Fibroblast of lung (primary cell): Measurements from ENCODE around the gene ZNF451. TPM values are rescaled to one million over a fixed set of nuclear protein-coding genes. Genes with fewer than 3 reads are reported as not detected.
A peak's percentile ranks its signal among the peaks of the same experiment; 100 is the strongest.

Source experiments
- DNase-seq, 2 donors: peaks; one replicate each; pipeline versions ENCODE4 v3.0.0 to v3.0.0-alpha.2; 2010; ENCODE audit warnings: low read depth in 2 of 2
- H2AFZ ChIP-seq: 2 replicates; pipeline ENCODE4 v1.5.1; 2012; ENCODE audit warnings: low read length, control low read depth, inconsistent platforms
- H3K27ac ChIP-seq: 2 replicates; pipeline ENCODE4 v1.5.1; 2011; ENCODE audit warnings: low read length, control low read depth; ENCODE audit not compliant: insufficient read depth
- H3K27me3 ChIP-seq: 2 replicates; pipeline ENCODE4 v1.5.1; 2011; ENCODE audit warnings: mild to moderate bottlenecking, low read length; ENCODE audit not compliant: control insufficient read depth, insufficient read depth
- H3K36me3 ChIP-seq: 2 replicates; pipeline ENCODE4 v1.5.1; 2011; ENCODE audit warnings: low read length; ENCODE audit not compliant: control insufficient read depth, insufficient read depth
- H3K4me1 ChIP-seq: 2 replicates; pipeline ENCODE4 v1.5.1; 2011; ENCODE audit warnings: low read length; ENCODE audit not compliant: control insufficient read depth, insufficient read depth; ENCODE audit errors: extremely low read depth
- H3K4me2 ChIP-seq: 2 replicates; pipeline ENCODE4 v1.5.1; 2011; ENCODE audit warnings: low read length, control low read depth; ENCODE audit not compliant: insufficient read depth; ENCODE audit errors: extremely low read depth
- H3K4me3 ChIP-seq, 4 experiments: fragments of 200-600 bp in 1 of 4; sonication (generic) in 1 of 4; replicated peaks in 1 of 4; 2 replicates each; pipeline ENCODE4 v1.5.1; 2011 to 2016; ENCODE audit warnings: low read length in 4 of 4, low read depth in 3 of 4, mild to moderate bottlenecking in 3 of 4, control low read depth in 2 of 4, inconsistent platforms in 1 of 4, mixed read lengths in 1 of 4; ENCODE audit not compliant: insufficient read depth in 1 of 4; ENCODE audit errors: control extremely low read depth in 1 of 4
- H3K79me2 ChIP-seq: 2 replicates; pipeline ENCODE4 v1.5.1; 2012; ENCODE audit warnings: mild to moderate bottlenecking, low read length, inconsistent platforms; ENCODE audit not compliant: control insufficient read depth, insufficient read depth
- H3K9ac ChIP-seq: 2 replicates; pipeline ENCODE4 v1.5.1; 2011; ENCODE audit warnings: mild to moderate bottlenecking, low read length, control low read depth; ENCODE audit not compliant: insufficient read depth
- H3K9me3 ChIP-seq: 2 replicates; pipeline ENCODE4 v1.5.1; 2012; ENCODE audit warnings: low read depth, low read length; ENCODE audit not compliant: control insufficient read depth, insufficient read depth
- H4K20me1 ChIP-seq: 2 replicates; pipeline ENCODE4 v1.5.1; 2011; ENCODE audit warnings: low read length; ENCODE audit not compliant: control insufficient read depth, insufficient read depth; ENCODE audit errors: extremely low read depth
- EZH2 ChIP-seq: IDR thresholded peaks from 2 replicates; pipeline ENCODE4 v1.5.1; 2012; ENCODE audit warnings: low read length, control low read depth, mild to moderate bottlenecking; ENCODE audit errors: missing control alignments
- polyA plus RNA-seq, 2 donors: library from polyadenylated mRNA; depleted of rRNA in 1 of 2; stranded (reverse) in 1 of 2; unstranded in 1 of 2; fragments of >200 nt; gene quantifications; 2 replicates each; pipeline ENCODE4 v1.2.1, GENCODE V29; 2011 to 2012; ENCODE audit warnings: missing spikeins in 1 of 2
- total RNA-seq: library from RNA; depleted of rRNA; stranded (reverse); fragments of >200 nt; gene quantifications from 2 replicates; pipeline ENCODE4 v1.2.1, GENCODE V29; 2014
- TF ChIP-seq, protein P1 (sequence below), 2 donors: IDR thresholded peaks in 1 of 2; conservative IDR thresholded peaks in 1 of 2; 1 replicate in 1 of 2; 2 replicates in 1 of 2; pipeline ENCODE4 v1.5.1; 2011 to 2012; ENCODE audit warnings: low read length in 2 of 2, control low read depth in 1 of 2, inconsistent platforms in 1 of 2, low read depth in 1 of 2, mild to moderate bottlenecking in 1 of 2

Gene ZNF451
- total and polyA plus RNA-seq, 2 donors (not counting 1 experiment from before 2014, with no cell fraction given) = 30.0 to 74.6 TPM

DNA sequence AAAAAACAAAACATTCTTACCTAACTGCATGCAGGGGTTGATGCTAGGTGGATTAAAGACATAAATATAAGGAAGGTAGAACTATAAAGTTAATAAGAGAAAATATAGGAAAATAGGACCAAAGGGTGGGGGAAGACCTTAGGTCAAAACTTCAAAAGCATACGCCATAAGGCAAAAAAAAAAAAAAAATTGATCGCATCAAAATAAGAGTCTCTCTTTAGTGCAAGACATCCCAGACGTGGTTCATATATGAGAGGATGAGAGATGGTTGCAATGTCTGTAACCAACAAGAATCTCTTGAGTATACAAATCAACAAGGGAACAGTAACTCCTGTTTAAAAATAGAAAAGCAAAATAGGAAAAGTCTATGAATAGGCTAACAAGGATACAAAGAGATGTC lies 90.6 kb downstream of the ZNF451 start:
- Histone ChIP-seq H3K79me2 (peaks cover 53% of the 10 kb centered on the region), H3K27ac (no peak overlapping the region), H3K27me3 (no peaks in the 10 kb centered on the region), H3K4me1 (peaks cover 10% of the 10 kb centered on the region), H3K4me2 (no peak overlapping the region), H4K20me1 (no peaks in the 10 kb centered on the region), H3K4me3 (no peak overlapping the region), H3K36me3 (peaks cover 3% of the 10 kb centered on the region), H2AFZ (no peak overlapping the region), H3K9ac (no peak overlapping the region), H3K9me3 (no peaks in the 10 kb centered on the region)
- TF ChIP-seq, protein P1, sequence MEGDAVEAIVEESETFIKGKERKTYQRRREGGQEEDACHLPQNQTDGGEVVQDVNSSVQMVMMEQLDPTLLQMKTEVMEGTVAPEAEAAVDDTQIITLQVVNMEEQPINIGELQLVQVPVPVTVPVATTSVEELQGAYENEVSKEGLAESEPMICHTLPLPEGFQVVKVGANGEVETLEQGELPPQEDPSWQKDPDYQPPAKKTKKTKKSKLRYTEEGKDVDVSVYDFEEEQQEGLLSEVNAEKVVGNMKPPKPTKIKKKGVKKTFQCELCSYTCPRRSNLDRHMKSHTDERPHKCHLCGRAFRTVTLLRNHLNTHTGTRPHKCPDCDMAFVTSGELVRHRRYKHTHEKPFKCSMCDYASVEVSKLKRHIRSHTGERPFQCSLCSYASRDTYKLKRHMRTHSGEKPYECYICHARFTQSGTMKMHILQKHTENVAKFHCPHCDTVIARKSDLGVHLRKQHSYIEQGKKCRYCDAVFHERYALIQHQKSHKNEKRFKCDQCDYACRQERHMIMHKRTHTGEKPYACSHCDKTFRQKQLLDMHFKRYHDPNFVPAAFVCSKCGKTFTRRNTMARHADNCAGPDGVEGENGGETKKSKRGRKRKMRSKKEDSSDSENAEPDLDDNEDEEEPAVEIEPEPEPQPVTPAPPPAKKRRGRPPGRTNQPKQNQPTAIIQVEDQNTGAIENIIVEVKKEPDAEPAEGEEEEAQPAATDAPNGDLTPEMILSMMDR (conservative IDR thresholded peaks at IDR 0.05 in 1 of 2, IDR thresholded peaks at IDR 0.05 in 1 of 2; ENCODE audit: low read depth in 1 of 2, low read length in 2 of 2) = no peak
- TF ChIP-seq EZH2 = no peak
- DNase-seq = no peak

DNA sequence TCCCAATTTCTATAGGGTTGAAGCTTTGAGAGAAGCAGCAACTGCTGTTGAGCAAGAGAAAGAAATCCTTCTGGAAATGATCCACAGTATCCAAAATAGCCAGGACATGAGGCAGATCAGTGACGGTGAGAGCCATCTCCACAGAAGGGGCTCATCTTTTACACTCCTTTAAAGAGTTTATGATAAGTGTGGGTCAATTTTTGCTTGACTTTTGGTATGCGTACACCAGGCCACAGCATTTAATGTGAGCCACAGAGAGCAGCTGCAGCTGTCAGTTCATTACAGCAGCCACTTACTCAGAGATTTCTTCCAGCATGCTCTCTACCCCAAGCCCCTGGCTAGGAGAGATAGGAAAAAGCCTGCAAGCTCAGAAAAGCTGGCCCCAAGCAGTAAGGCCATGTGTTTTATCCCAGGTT lies 92.0 kb downstream of the ZNF451 start:
- no peak overlapping the region for H2AFZ ChIP-seq
- no peak overlapping the region for H3K4me2 ChIP-seq
- H3K36me3 ChIP-seq = peaks cover 3% of the 10 kb centered on the region
- no peak overlapping the region for H3K9ac ChIP-seq
- H3K4me3 ChIP-seq = no peak overlapping the region
- TF ChIP-seq, protein P1 (conservative IDR thresholded peaks at IDR 0.05 in 1 of 2, IDR thresholded peaks at IDR 0.05 in 1 of 2; ENCODE audit: low read depth in 1 of 2, low read length in 2 of 2) = no peak
- peak overlapping the region; percentile 29 for H3K27ac ChIP-seq
- peaks cover 5% of the 10 kb centered on the region for H3K4me1 ChIP-seq
- peaks cover 39% of the 10 kb centered on the region for H3K79me2 ChIP-seq
- no peaks in the 10 kb centered on the region for H4K20me1 ChIP-seq
- peak; percentile 30 to 88 for DNase-seq
- no peaks in the 10 kb centered on the region for H3K27me3 ChIP-seq
- H3K9me3 ChIP-seq = no peaks in the 10 kb centered on the region

DNA sequence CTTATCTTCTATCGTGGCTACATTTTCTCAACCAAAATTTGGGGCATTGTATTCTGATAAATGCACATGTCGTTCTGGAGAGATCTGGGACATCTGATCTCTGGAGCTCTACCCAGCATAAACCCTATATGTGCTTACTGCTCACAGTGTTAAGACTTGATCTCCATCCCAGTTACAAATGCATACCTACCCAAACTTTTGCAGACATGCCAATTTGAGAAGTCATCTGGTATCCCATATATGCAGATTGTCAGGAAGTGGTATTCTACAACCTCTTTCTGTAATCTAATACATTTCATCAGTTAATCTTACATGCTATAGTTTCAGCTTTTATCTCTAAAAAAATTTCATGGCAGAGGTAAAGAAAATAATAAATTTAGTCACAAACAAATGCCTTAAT lies 93.3 kb downstream of the ZNF451 start:
- DNase-seq = peak in 1 of 2 donors; percentile 16
- Histone ChIP-seq H4K20me1 (no peaks in the 10 kb centered on the region), H3K9ac (no peak overlapping the region), H3K4me1 (peaks cover 3% of the 10 kb centered on the region), H3K27me3 (no peaks in the 10 kb centered on the region), H3K4me2 (no peak overlapping the region), H2AFZ (no peak overlapping the region), H3K9me3 (no peaks in the 10 kb centered on the region), H3K27ac (no peak overlapping the region), H3K4me3 (no peak overlapping the region), H3K79me2 (peaks cover 27% of the 10 kb centered on the region), H3K36me3 (peaks cover 3% of the 10 kb centered on the region)
- no peak for TF ChIP-seq EZH2
- TF ChIP-seq, protein P1 (conservative IDR thresholded peaks at IDR 0.05 in 1 of 2, IDR thresholded peaks at IDR 0.05 in 1 of 2; ENCODE audit: low read depth in 1 of 2, low read length in 2 of 2) = no peak
